ENCODE data around the gene ATP2B2.

The ATP2B2 gene

GRCh38 chr3:10285272-10286132, 219.9 kb downstream of the ATP2B2 start:
- no peaks in the 10 kb centered on the region for H3K4me1 ChIP-seq (ENCODE audit: low read length)
- no peak overlapping the region for H3K4me3 ChIP-seq (ENCODE audit: low read length)
- no peak overlapping the region for H3K9ac ChIP-seq (ENCODE audit: low read length)
- H3K4me2 ChIP-seq (ENCODE audit: low read length), result no peak overlapping the region
- H4K20me1 ChIP-seq (ENCODE audit: insufficient read depth, low read length), result no peaks in the 10 kb centered on the region; the same call in 1 of the 2 replicates
- H2AFZ ChIP-seq (ENCODE audit: low read depth, low read length), result no peak overlapping the region
- no peak overlapping the region for H3K27ac ChIP-seq (ENCODE audit: low read length)
- no peaks in the 10 kb centered on the region for H3K79me2 ChIP-seq (ENCODE audit: low read length)
- peaks cover 42% of the 10 kb centered on the region for H3K36me3 ChIP-seq (replicated peaks; ENCODE audit: low read depth, low read length)
- no peak for TF ChIP-seq EZH2phosphoT487 (IDR thresholded peaks at IDR 0.05; ENCODE audit: low read depth)
- TF ChIP-seq, protein P1, sequence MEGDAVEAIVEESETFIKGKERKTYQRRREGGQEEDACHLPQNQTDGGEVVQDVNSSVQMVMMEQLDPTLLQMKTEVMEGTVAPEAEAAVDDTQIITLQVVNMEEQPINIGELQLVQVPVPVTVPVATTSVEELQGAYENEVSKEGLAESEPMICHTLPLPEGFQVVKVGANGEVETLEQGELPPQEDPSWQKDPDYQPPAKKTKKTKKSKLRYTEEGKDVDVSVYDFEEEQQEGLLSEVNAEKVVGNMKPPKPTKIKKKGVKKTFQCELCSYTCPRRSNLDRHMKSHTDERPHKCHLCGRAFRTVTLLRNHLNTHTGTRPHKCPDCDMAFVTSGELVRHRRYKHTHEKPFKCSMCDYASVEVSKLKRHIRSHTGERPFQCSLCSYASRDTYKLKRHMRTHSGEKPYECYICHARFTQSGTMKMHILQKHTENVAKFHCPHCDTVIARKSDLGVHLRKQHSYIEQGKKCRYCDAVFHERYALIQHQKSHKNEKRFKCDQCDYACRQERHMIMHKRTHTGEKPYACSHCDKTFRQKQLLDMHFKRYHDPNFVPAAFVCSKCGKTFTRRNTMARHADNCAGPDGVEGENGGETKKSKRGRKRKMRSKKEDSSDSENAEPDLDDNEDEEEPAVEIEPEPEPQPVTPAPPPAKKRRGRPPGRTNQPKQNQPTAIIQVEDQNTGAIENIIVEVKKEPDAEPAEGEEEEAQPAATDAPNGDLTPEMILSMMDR (IDR thresholded peaks at IDR 0.05; ENCODE audit: low read depth, low read length), result no peak
- no peaks in the 10 kb centered on the region for H3K9me3 ChIP-seq (ENCODE audit: insufficient read depth, low read length)
- H3K27me3 ChIP-seq (ENCODE audit: low read depth, low read length), result no peaks in the 10 kb centered on the region

GRCh38 chr3:10284496-10284895, 220.9 kb downstream of the ATP2B2 start:
- no peak overlapping the region for H3K9ac ChIP-seq (ENCODE audit: low read length)
- no peak overlapping the region for H3K4me3 ChIP-seq (ENCODE audit: low read length)

GRCh38 chr3:10283638-10284037, 221.7 kb downstream of the ATP2B2 start:
- H3K27ac ChIP-seq (ENCODE audit: low read length), result no peak overlapping the region
- no peaks in the 10 kb centered on the region for H3K9me3 ChIP-seq (ENCODE audit: insufficient read depth, low read length)
- no peak overlapping the region for H3K4me3 ChIP-seq (ENCODE audit: low read length)
- no peaks in the 10 kb centered on the region for H3K4me1 ChIP-seq (ENCODE audit: low read length)
- H2AFZ ChIP-seq (ENCODE audit: low read depth, low read length), result no peak overlapping the region
- H3K9ac ChIP-seq (ENCODE audit: low read length), result no peak overlapping the region
- H3K4me2 ChIP-seq (ENCODE audit: low read length), result no peak overlapping the region
- H3K36me3 ChIP-seq (replicated peaks; ENCODE audit: low read depth, low read length), result peaks cover 47% of the 10 kb centered on the region
- no peaks in the 10 kb centered on the region for H3K79me2 ChIP-seq (ENCODE audit: low read length)
- no peaks in the 10 kb centered on the region; the same call in 1 of the 2 replicates for H4K20me1 ChIP-seq (ENCODE audit: insufficient read depth, low read length)
- TF ChIP-seq, protein P1 (IDR thresholded peaks at IDR 0.05; ENCODE audit: low read depth, low read length), result no peak
- no peak for TF ChIP-seq EZH2phosphoT487 (IDR thresholded peaks at IDR 0.05; ENCODE audit: low read depth)
- no peaks in the 10 kb centered on the region for H3K27me3 ChIP-seq (ENCODE audit: low read depth, low read length)

More at GRCh38 chr3:10284496-10284895, 220.9 kb downstream of the ATP2B2 start:
- Histone ChIP-seq H3K27me3 (ENCODE audit: low read depth, low read length) (no peaks in the 10 kb centered on the region), H4K20me1 (ENCODE audit: insufficient read depth, low read length) (no peaks in the 10 kb centered on the region; the same call in 1 of the 2 replicates), H3K9me3 (ENCODE audit: insufficient read depth, low read length) (no peaks in the 10 kb centered on the region), H3K4me2 (ENCODE audit: low read length) (no peak overlapping the region), H3K27ac (ENCODE audit: low read length) (no peak overlapping the region), H3K36me3 (replicated peaks; ENCODE audit: low read depth, low read length) (peaks cover 46% of the 10 kb centered on the region), H3K79me2 (ENCODE audit: low read length) (no peaks in the 10 kb centered on the region), H2AFZ (ENCODE audit: low read depth, low read length) (no peak overlapping the region), H3K4me1 (ENCODE audit: low read length) (no peaks in the 10 kb centered on the region)
- TF ChIP-seq EZH2phosphoT487 (IDR thresholded peaks at IDR 0.05; ENCODE audit: low read depth), result no peak
- TF ChIP-seq, protein P1 (IDR thresholded peaks at IDR 0.05; ENCODE audit: low read depth, low read length), result no peak

GRCh38 chr3:10281951-10282350, 223.4 kb downstream of the ATP2B2 start:
- Histone ChIP-seq H3K4me3 (ENCODE audit: low read length) (no peak overlapping the region), H3K9ac (ENCODE audit: low read length) (no peak overlapping the region), H3K27ac (ENCODE audit: low read length) (no peak overlapping the region), H4K20me1 (ENCODE audit: insufficient read depth, low read length) (no peaks in the 10 kb centered on the region; the same call in 1 of the 2 replicates), H3K4me1 (ENCODE audit: low read length) (no peaks in the 10 kb centered on the region), H3K36me3 (replicated peaks; ENCODE audit: low read depth, low read length) (peaks cover 49% of the 10 kb centered on the region), H3K4me2 (ENCODE audit: low read length) (no peak overlapping the region), H2AFZ (ENCODE audit: low read depth, low read length) (no peak overlapping the region), H3K9me3 (ENCODE audit: insufficient read depth, low read length) (no peaks in the 10 kb centered on the region), H3K27me3 (ENCODE audit: low read depth, low read length) (no peaks in the 10 kb centered on the region), H3K79me2 (ENCODE audit: low read length) (peaks cover 10% of the 10 kb centered on the region)
- TF ChIP-seq, protein P1 (IDR thresholded peaks at IDR 0.05; ENCODE audit: low read depth, low read length), result no peak
- TF ChIP-seq EZH2phosphoT487 (IDR thresholded peaks at IDR 0.05; ENCODE audit: low read depth), result no peak
